MM.1S (cell line): ENCODE data around the gene ARPP19.

Experiments
- EZH2phosphoT487 ChIP-seq: fragments of 300-600 bp; sonication (generic); IDR thresholded peaks from 2 replicates; pipeline ENCODE4 v1.6.1; 2018; ENCODE audit warnings: antibody characterized with exemption, low read length
- TF ChIP-seq, protein P1 (sequence below): fragments of 300-600 bp; sonication (generic); IDR thresholded peaks from 2 replicates; pipeline ENCODE4 v1.5.1; 2016; ENCODE audit warnings: antibody characterized with exemption, low read length, mixed read lengths

DNA sequence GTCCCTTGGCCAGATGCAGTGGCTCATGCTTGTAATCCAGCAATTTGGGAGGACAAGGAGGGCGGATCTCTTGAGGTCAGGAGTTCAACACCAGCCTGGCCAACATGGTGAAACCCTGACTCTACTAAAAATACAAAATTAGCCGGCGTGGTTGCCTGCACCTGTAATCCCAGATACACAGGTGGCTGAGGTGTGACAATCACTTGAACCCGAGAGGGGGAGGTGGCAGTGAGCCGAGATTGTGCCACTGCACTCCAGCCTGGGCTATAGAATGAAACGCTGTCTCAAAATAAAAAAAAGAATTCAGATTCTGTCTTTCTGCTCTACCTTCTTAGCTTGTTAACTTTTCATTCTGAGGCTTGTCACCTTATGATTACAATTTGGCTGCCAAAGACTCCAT, 62.3 kb downstream of the ARPP19 start:
- TF ChIP-seq, protein P1, sequence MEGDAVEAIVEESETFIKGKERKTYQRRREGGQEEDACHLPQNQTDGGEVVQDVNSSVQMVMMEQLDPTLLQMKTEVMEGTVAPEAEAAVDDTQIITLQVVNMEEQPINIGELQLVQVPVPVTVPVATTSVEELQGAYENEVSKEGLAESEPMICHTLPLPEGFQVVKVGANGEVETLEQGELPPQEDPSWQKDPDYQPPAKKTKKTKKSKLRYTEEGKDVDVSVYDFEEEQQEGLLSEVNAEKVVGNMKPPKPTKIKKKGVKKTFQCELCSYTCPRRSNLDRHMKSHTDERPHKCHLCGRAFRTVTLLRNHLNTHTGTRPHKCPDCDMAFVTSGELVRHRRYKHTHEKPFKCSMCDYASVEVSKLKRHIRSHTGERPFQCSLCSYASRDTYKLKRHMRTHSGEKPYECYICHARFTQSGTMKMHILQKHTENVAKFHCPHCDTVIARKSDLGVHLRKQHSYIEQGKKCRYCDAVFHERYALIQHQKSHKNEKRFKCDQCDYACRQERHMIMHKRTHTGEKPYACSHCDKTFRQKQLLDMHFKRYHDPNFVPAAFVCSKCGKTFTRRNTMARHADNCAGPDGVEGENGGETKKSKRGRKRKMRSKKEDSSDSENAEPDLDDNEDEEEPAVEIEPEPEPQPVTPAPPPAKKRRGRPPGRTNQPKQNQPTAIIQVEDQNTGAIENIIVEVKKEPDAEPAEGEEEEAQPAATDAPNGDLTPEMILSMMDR = no peak
- no peak for TF ChIP-seq EZH2phosphoT487
